Measurements from ENCODE around the gene PTGER1.
"Not testable (repeated sequence)": the region's sequence is repeated elsewhere in the genome, so short reads cannot be mapped to it uniquely, and the experiment has no call there.

Gene PTGER1

GRCh38 chr19:14473978-14474578 is 1.1 kb downstream of the PTGER1 start:
- DNase-seq, result no peak

- peak in 1 of 2 donors; percentile 20 for DNase-seq
Observed at GRCh38 chr19:14473073-14473977, 1.8 kb downstream of the PTGER1 start.

GRCh38 chr19:14472202-14472938 is 2.8 kb downstream of the PTGER1 start:
- peak; percentile 51 to 72 for DNase-seq

GRCh38 chr19:14471436-14472187 is 3.5 kb downstream of the PTGER1 start:
- no peak for DNase-seq

GRCh38 chr19:14470031-14470876 is 4.9 kb downstream of the PTGER1 start:
- DNase-seq, result no peak

GRCh38 chr19:14467816-14468215 is 7.3 kb downstream of the PTGER1 start:
- no peak for DNase-seq

- DNase-seq, result no peak
Observed at GRCh38 chr19:14467391-14467790, 7.8 kb downstream of the PTGER1 start.

GRCh38 chr19:14463747-14464146 is 11.4 kb downstream of the PTGER1 start:
- no peak for DNase-seq

- peak; percentile 34 to 42 for DNase-seq
Observed at GRCh38 chr19:14462401-14462800, 12.8 kb downstream of the PTGER1 start.

GRCh38 chr19:14460935-14461334 is 14.2 kb downstream of the PTGER1 start:
- DNase-seq, result no peak

- DNase-seq, result no peak
Observed at GRCh38 chr19:14459703-14460102, 15.5 kb downstream of the PTGER1 start.

GRCh38 chr19:14452303-14452702 is 22.9 kb downstream of the PTGER1 start:
- not testable (repeated sequence) for DNase-seq

GRCh38 chr19:14450876-14451275 is 24.3 kb downstream of the PTGER1 start:
- no peak for DNase-seq

- peak; percentile 36 to 72 for DNase-seq
Observed at GRCh38 chr19:14450168-14450874, 24.8 kb downstream of the PTGER1 start.

- DNase-seq, result peak in 1 of 2 donors; percentile 9
Observed at GRCh38 chr19:14449321-14449720, 25.8 kb downstream of the PTGER1 start.

- no peak for DNase-seq
Observed at GRCh38 chr19:14446336-14447036, 28.7 kb downstream of the PTGER1 start.

GRCh38 chr19:14443632-14444216 is 31.4 kb downstream of the PTGER1 start:
- no peak for DNase-seq

GRCh38 chr19:14442891-14443631 is 32.1 kb downstream of the PTGER1 start:
- DNase-seq, result no peak

Data from inflammatory macrophage (primary cell).